ENCODE measurements around the gene FAM50B.

The FAM50B gene

DNA sequence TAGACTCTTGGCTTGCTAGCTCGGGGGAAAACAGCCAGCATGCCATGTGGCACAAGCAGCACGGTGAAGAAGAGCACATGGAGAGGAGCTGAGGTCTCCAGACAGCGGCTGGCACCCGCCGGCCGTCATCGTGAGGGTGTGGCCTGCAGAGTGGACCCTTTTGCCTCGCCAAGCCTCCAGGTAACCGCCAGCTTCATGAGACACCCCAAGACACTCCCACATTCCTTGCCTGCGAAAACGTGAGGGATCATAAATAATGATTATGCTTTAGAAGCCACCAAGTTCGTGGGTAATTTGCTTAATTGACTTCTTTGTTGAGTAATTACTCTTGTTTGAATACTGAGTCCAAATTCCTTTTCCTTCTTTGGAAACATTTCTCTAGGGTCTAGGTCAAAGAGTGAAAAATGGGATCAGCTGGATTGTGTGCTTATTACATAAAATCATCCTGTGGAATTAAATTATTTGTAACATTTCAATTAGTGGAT lies 23.2 kb downstream of the FAM50B start:
- TF ChIP-seq ZSCAN30 (tag by site-specific recombination; IDR thresholded peaks at IDR 0.05) (no peak), ZNF660 (tag by site-specific recombination; IDR thresholded peaks at IDR 0.05) (no peak), ZFP37 (tag by site-specific recombination; IDR thresholded peaks at IDR 0.05) (no peak), ZNF140 (tag by site-specific recombination; IDR thresholded peaks at IDR 0.05) (no peak), ZNF623 (tag by site-specific recombination; IDR thresholded peaks at IDR 0.05) (no peak), ZNF37A (tag by site-specific recombination; IDR thresholded peaks at IDR 0.05) (no peak), SALL2 (tag by site-specific recombination; IDR thresholded peaks at IDR 0.05; ENCODE audit: borderline replicate concordance) (no peak), HOXD13 (CRISPR knock-in tag; IDR thresholded peaks at IDR 0.05; ENCODE audit: borderline replicate concordance) (no peak), ZNF274 (IDR thresholded peaks at IDR 0.05; ENCODE audit: low read length) (no peak), ZNF274 (tag by site-specific recombination; IDR thresholded peaks at IDR 0.05; ENCODE audit: borderline replicate concordance) (no peak), ZNF239 (tag by site-specific recombination; IDR thresholded peaks at IDR 0.05) (no peak), ZNF768 (tag by site-specific recombination; IDR thresholded peaks at IDR 0.05) (no peak), ZSCAN4 (tag by site-specific recombination; IDR thresholded peaks at IDR 0.05) (no peak), ZNF549 (tag by site-specific recombination; IDR thresholded peaks at IDR 0.05) (no peak), SP7 (tag by site-specific recombination; IDR thresholded peaks at IDR 0.05) (no peak), PATZ1 (tag by site-specific recombination; IDR thresholded peaks at IDR 0.05) (no peak), ZSCAN23 (tag by site-specific recombination; IDR thresholded peaks at IDR 0.05) (no peak), ZNF132 (tag by site-specific recombination; IDR thresholded peaks at IDR 0.05; ENCODE audit: borderline replicate concordance) (no peak)
- TF ChIP-seq, protein P1, sequence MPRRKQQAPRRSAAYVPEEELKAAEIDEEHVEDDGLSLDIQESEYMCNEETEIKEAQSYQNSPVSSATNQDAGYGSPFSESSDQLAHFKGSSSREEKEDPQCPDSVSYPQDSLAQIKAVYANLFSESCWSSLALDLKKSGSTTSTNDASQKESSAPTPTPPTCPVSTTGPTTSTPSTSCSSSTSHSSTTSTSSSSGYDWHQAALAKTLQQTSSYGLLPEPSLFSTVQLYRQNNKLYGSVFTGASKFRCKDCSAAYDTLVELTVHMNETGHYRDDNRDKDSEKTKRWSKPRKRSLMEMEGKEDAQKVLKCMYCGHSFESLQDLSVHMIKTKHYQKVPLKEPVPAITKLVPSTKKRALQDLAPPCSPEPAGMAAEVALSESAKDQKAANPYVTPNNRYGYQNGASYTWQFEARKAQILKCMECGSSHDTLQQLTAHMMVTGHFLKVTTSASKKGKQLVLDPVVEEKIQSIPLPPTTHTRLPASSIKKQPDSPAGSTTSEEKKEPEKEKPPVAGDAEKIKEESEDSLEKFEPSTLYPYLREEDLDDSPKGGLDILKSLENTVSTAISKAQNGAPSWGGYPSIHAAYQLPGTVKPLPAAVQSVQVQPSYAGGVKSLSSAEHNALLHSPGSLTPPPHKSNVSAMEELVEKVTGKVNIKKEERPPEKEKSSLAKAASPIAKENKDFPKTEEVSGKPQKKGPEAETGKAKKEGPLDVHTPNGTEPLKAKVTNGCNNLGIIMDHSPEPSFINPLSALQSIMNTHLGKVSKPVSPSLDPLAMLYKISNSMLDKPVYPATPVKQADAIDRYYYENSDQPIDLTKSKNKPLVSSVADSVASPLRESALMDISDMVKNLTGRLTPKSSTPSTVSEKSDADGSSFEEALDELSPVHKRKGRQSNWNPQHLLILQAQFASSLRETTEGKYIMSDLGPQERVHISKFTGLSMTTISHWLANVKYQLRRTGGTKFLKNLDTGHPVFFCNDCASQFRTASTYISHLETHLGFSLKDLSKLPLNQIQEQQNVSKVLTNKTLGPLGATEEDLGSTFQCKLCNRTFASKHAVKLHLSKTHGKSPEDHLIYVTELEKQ (tag by site-specific recombination; IDR thresholded peaks at IDR 0.05; ENCODE audit: borderline replicate concordance), result no peak
- CTCF ChIA-PET, result interaction anchor here (0.9 to 1.6 kb wide), 6 partner anchors 10 to 106 kb away, joined by 3 to 6 read pairs (median 4); partner anchors contain the start of gene FAM50B

DNA sequence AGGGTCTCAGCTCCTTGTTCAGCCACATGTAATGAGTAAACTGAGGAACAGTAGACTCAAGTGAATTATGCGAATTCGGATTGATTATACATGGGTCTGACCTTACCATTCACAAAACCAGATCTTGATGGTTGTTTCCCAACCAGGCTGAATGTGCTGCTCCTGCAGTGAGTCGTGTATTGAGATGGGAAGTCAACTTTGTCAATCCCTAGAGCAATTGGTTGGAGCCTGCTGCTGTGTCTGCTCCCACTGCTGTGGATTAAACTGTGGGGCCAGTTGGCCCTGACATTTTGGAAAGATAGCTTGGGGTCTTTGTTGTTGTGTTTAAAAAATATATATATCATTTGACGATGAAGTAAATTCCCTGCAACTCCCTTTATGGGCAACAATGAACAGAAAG lies 23.9 kb downstream of the FAM50B start:
- POLR2A ChIA-PET, result no interaction called here
- TF ChIP-seq ZXDB (tag by site-specific recombination; IDR thresholded peaks at IDR 0.05) (no peak), REPIN1 (tag by site-specific recombination; IDR thresholded peaks at IDR 0.05; ENCODE audit: low read depth) (no peak), ZNF169 (tag by site-specific recombination; IDR thresholded peaks at IDR 0.05) (no peak), ZNF223 (tag by site-specific recombination; IDR thresholded peaks at IDR 0.05) (no peak), HOXC10 (CRISPR knock-in tag; IDR thresholded peaks at IDR 0.05) (no peak), ZNF112 (tag by site-specific recombination; IDR thresholded peaks at IDR 0.05) (no peak), ZSCAN23 (tag by site-specific recombination; IDR thresholded peaks at IDR 0.05) (no peak), ZBTB6 (tag by site-specific recombination; IDR thresholded peaks at IDR 0.05) (no peak), SP7 (tag by site-specific recombination; IDR thresholded peaks at IDR 0.05) (no peak)
- TF ChIP-seq, protein P2, sequence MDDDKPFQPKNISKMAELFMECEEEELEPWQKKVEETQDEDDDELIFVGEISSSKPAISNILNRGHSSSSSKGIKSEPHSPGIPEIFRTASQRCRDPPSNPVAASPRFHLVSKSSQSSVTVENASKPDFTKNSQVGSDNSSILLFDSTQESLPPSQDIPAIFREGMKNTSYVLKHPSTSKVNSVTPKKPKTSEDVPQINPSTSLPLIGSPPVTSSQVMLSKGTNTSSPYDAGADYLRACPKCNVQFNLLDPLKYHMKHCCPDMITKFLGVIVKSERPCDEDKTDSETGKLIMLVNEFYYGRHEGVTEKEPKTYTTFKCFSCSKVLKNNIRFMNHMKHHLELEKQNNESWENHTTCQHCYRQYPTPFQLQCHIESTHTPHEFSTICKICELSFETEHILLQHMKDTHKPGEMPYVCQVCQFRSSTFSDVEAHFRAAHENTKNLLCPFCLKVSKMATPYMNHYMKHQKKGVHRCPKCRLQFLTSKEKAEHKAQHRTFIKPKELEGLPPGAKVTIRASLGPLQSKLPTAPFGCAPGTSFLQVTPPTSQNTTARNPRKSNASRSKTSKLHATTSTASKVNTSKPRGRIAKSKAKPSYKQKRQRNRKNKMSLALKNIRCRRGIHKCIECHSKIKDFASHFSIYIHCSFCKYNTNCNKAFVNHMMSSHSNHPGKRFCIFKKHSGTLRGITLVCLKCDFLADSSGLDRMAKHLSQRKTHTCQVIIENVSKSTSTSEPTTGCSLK (tag by site-specific recombination; IDR thresholded peaks at IDR 0.05), result no peak

More for the DNA sequence above, 23.2 kb downstream of the FAM50B start:
- H3K36me3 ChIP-seq (ENCODE audit: control insufficient read depth in 2 of 2, insufficient read depth in 1 of 2, low read length in 2 of 2), result no peaks in the 10 kb centered on the region
- no peak overlapping the region for H3K27ac ChIP-seq (ENCODE audit: extremely low read depth, low read depth, low read length)
- H3K4me1 ChIP-seq (ENCODE audit: control insufficient read depth, insufficient read depth, low read length), result no peaks in the 10 kb centered on the region
- no peaks in the 10 kb centered on the region for H3K9me3 ChIP-seq (ENCODE audit: control insufficient read depth, insufficient read depth, low read depth, low read length)
- no peak overlapping the region for H3K4me3 ChIP-seq (ENCODE audit: low read depth, low read length)
- POLR2A ChIA-PET, result no interaction called here

More for the DNA sequence above, 23.9 kb downstream of the FAM50B start:
- Histone ChIP-seq H3K9me3 (ENCODE audit: control insufficient read depth, insufficient read depth, low read depth, low read length) (no peaks in the 10 kb centered on the region), H3K4me1 (ENCODE audit: control insufficient read depth, insufficient read depth, low read length) (no peaks in the 10 kb centered on the region), H3K4me3 (ENCODE audit: low read depth, low read length) (no peak overlapping the region), H3K36me3 (ENCODE audit: control insufficient read depth in 2 of 2, insufficient read depth in 1 of 2, low read length in 2 of 2) (no peaks in the 10 kb centered on the region), H3K27ac (ENCODE audit: extremely low read depth, low read depth, low read length) (no peak overlapping the region)
- CTCF ChIA-PET, result interaction anchor here (1.0 to 1.6 kb wide), 6 partner anchors 10 to 105 kb away, joined by 3 to 6 read pairs (median 4); no protein-coding TSS in a partner anchor
